Loucy (cell line): ENCODE data around the gene EEPD1.

Experiments
- H2AFZ ChIP-seq: fragments of 200-600 bp; sonication (generic); 2 replicates; pipeline ENCODE4 v1.6.0; 2016; ENCODE audit warnings: antibody characterized with exemption, mild to moderate bottlenecking, low read length, moderate library complexity
- H3F3A ChIP-seq: fragments of 200-600 bp; 2 replicates; pipeline ENCODE4 v1.6.0; 2016; ENCODE audit warnings: antibody characterized with exemption, low read depth, mild to moderate bottlenecking
- H3K27me3 ChIP-seq: fragments of 200-600 bp; sonication (generic); 2 replicates; pipeline ENCODE4 v1.6.1; 2014; ENCODE audit warnings: low read length, mild to moderate bottlenecking; ENCODE audit not compliant: insufficient read depth, poor library complexity, severe bottlenecking
- H3K36me3 ChIP-seq: fragments of 200-600 bp; sonication (generic); 2 replicates; pipeline ENCODE4 v1.6.1; 2016; ENCODE audit warnings: low read length; ENCODE audit not compliant: insufficient read depth
- H3K4me1 ChIP-seq: fragments of 200-600 bp; sonication (generic); 2 replicates; pipeline ENCODE4 v1.5.1; 2014; ENCODE audit warnings: low read length, mild to moderate bottlenecking; ENCODE audit not compliant: insufficient read depth, poor library complexity, severe bottlenecking
- H3K4me2 ChIP-seq: fragments of 200-600 bp; sonication (generic); 2 replicates; pipeline ENCODE4 v1.6.0; 2014; ENCODE audit warnings: antibody characterized with exemption, low read length, low read depth, mild to moderate bottlenecking; ENCODE audit not compliant: poor library complexity, severe bottlenecking
- H3K4me3 ChIP-seq: fragments of 200-600 bp; sonication (generic); 2 replicates; pipeline ENCODE4 v1.5.1; 2014; ENCODE audit warnings: low read length, mild to moderate bottlenecking, mixed read lengths; ENCODE audit not compliant: poor library complexity, severe bottlenecking
- H3K79me2 ChIP-seq: fragments of 200-600 bp; sonication (generic); 2 replicates; pipeline ENCODE4 v1.6.1; 2014; ENCODE audit warnings: low read length; ENCODE audit not compliant: insufficient read depth
- H3K9ac ChIP-seq: fragments of 200-600 bp; sonication (generic); 2 replicates; pipeline ENCODE4 v1.6.0; 2014; ENCODE audit warnings: mild to moderate bottlenecking, low read depth, low read length, moderate library complexity; ENCODE audit not compliant: poor library complexity, severe bottlenecking
- H3K9me2 ChIP-seq: fragments of 200-600 bp; sonication (generic); replicated peaks from 2 replicates; pipeline ENCODE4 v1.6.1; 2016; ENCODE audit warnings: low read depth, low read length, mixed read lengths
- H3K9me3 ChIP-seq: fragments of 200-600 bp; sonication (generic); 2 replicates; pipeline ENCODE4 v1.6.1; 2014; ENCODE audit warnings: mild to moderate bottlenecking, antibody characterized with exemption, low read length, low read depth; ENCODE audit not compliant: insufficient read depth
- H4K20me1 ChIP-seq: fragments of 200-600 bp; sonication (generic); 2 replicates; pipeline ENCODE4 v1.6.0; 2014; ENCODE audit warnings: antibody characterized with exemption, low read length, mild to moderate bottlenecking; ENCODE audit not compliant: insufficient read depth, poor library complexity, severe bottlenecking
- EZH2phosphoT487 ChIP-seq: fragments of 200-600 bp; IDR thresholded peaks from 2 replicates; pipeline ENCODE4 v1.6.1; 2018; ENCODE audit warnings: antibody characterized with exemption, mild to moderate bottlenecking, moderate library complexity, borderline replicate concordance
- TF ChIP-seq, protein P1 (sequence below): fragments of 200-600 bp; sonication (generic); conservative IDR thresholded peaks from 2 replicates; pipeline ENCODE4 v1.5.1; 2014; ENCODE audit warnings: mild to moderate bottlenecking, antibody characterized with exemption, low read length

Gene EEPD1

DNA sequence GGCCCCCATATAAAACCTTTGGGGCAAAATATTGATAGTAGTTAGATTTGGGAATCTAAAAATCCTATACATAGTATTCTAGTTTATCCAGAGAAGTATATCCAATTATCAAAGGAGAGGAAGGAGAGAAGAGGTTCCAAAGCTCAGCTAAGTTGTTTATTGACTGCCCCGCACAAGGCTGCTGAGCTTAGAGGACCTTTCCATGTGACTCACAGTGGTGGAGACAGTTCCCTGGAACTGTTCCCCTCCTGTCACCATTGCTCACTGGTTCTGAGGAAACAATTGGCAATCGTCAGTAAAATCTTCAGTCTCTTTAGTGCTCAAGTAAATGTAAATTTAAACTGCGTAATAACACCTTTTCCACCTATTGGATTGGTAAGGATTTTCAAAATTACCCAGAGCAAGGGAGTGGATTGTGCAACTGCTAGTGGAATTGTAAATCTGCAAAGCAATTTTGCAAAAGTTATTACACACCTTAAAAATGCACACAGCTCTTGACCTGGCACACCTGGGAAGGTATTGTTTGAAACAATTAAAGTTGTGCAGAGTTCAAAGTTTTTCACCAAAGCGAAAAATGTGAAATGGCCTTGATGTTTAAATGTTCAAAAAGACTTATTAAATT lies 63.1 kb downstream of the EEPD1 start:
- Histone ChIP-seq H3K27me3 (no peaks in the 10 kb centered on the region), H3K9me2 (no peaks in the 10 kb centered on the region), H3K4me1 (no peaks in the 10 kb centered on the region), H3K4me2 (no peak overlapping the region), H3K79me2 (no peaks in the 10 kb centered on the region), H3K9me3 (no peaks in the 10 kb centered on the region), H3K9ac (no peak overlapping the region), H3K4me3 (no peak overlapping the region), H4K20me1 (no peaks in the 10 kb centered on the region), H2AFZ (no peak overlapping the region), H3F3A (no peaks in the 10 kb centered on the region), H3K36me3 (no peaks in the 10 kb centered on the region)
- no peak for TF ChIP-seq EZH2phosphoT487
- TF ChIP-seq, protein P1, sequence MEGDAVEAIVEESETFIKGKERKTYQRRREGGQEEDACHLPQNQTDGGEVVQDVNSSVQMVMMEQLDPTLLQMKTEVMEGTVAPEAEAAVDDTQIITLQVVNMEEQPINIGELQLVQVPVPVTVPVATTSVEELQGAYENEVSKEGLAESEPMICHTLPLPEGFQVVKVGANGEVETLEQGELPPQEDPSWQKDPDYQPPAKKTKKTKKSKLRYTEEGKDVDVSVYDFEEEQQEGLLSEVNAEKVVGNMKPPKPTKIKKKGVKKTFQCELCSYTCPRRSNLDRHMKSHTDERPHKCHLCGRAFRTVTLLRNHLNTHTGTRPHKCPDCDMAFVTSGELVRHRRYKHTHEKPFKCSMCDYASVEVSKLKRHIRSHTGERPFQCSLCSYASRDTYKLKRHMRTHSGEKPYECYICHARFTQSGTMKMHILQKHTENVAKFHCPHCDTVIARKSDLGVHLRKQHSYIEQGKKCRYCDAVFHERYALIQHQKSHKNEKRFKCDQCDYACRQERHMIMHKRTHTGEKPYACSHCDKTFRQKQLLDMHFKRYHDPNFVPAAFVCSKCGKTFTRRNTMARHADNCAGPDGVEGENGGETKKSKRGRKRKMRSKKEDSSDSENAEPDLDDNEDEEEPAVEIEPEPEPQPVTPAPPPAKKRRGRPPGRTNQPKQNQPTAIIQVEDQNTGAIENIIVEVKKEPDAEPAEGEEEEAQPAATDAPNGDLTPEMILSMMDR: no peak

DNA sequence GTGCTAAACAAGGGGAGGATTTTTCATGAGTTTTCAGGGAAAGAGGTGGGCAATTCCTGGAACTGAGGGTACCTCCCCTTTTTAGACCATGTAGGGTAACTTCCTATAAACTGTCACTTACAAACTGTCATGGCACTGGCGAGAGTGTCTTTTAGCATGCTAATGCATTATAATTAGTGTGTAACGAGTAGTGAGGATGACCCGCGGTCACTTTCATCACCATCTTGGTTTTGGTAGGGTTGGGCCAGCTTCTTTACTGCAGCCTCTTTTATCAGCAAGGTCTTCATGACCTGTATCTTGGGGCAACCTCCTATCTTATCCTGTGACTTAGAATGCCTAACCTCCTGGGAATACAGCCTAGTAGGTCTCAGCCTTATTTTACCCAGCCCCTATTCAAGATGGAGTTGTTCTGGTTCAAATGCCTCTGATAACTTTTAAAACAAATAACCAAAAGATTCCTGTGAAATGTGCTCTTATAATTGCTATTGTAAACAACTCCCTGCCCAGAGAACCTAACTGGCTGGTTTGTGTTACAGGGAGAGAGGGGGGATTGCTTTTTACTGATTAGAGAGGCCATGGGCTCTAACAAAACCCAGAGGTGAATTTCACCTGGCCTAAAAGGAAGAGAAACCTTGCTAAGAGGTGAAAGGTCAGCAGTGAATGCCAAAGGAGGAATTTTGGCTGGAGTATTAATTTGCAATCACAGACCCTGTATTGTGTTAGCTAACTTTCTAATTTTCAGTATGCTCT lies 64.3 kb downstream of the EEPD1 start:
- H3K4me2 ChIP-seq: no peak overlapping the region
- H3K9ac ChIP-seq: no peak overlapping the region
- H3K9me2 ChIP-seq: no peaks in the 10 kb centered on the region
- H3K4me1 ChIP-seq: no peaks in the 10 kb centered on the region
- H3K4me3 ChIP-seq: no peak overlapping the region
- H3K27me3 ChIP-seq: no peaks in the 10 kb centered on the region
- TF ChIP-seq, protein P1: no peak
- TF ChIP-seq EZH2phosphoT487: no peak
- no peaks in the 10 kb centered on the region for H3K36me3 ChIP-seq
- no peaks in the 10 kb centered on the region for H3K79me2 ChIP-seq
- no peak overlapping the region for H2AFZ ChIP-seq
- H4K20me1 ChIP-seq: no peaks in the 10 kb centered on the region
- no peaks in the 10 kb centered on the region for H3F3A ChIP-seq
- no peaks in the 10 kb centered on the region for H3K9me3 ChIP-seq

DNA sequence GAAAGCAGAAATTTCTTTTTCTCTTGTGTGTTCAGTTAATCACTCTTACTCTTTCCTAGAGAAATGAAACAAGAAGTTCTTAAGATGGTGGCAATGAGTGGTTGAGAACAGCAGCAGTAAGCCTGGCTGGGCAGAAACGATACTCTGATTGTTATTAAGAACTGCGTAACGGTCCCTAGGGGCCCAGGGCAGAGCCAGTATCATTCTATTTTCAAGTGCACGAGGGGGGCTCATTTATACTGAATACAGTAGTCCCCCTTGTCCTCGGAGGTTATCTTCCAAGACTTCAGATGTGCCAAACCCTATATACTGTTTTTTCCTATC lies 64.9 kb downstream of the EEPD1 start:
- no peaks in the 10 kb centered on the region for H4K20me1 ChIP-seq
- no peaks in the 10 kb centered on the region for H3K4me1 ChIP-seq
- no peak overlapping the region for H3K4me3 ChIP-seq
- H2AFZ ChIP-seq: no peak overlapping the region
- no peaks in the 10 kb centered on the region for H3K36me3 ChIP-seq
- H3K27me3 ChIP-seq: no peaks in the 10 kb centered on the region
- no peaks in the 10 kb centered on the region for H3F3A ChIP-seq
- TF ChIP-seq, protein P1: no peak
- no peak for TF ChIP-seq EZH2phosphoT487
- no peak overlapping the region for H3K4me2 ChIP-seq
- H3K9ac ChIP-seq: no peak overlapping the region
- no peaks in the 10 kb centered on the region for H3K9me2 ChIP-seq
- H3K9me3 ChIP-seq: no peaks in the 10 kb centered on the region
- no peaks in the 10 kb centered on the region for H3K79me2 ChIP-seq
